Measurements from ENCODE around the gene MAPK9. TPM values are rescaled to one million over a fixed set of nuclear protein-coding genes. Genes with fewer than 3 reads are reported as not detected.

The MAPK9 gene
- polyA plus RNA-seq, 3 donors = 9.7 to 19.6 (median 16.2) TPM

DNA sequence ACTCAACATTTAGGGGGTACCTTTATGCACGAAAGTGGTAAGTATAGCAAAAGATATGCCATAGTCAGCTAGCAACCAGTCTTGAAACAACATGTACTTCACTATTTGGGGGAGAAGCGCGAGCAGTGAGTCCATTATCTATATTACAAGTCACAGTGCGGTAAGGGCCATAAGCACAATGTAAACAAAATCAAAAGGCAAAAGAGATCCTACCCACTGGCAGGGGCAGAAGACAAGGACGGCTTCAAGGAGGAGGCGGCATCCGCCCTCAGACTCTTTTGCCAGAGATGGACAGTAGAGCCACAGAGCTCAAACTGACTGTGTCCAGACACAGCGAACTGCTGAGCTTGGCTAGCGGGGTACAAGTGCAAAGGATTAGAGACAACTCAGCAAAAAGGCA, 9.6 kb downstream of the MAPK9 start:
- no peak overlapping the region for H3K9ac ChIP-seq (ENCODE audit: insufficient read depth, low read length, poor library complexity, severe bottlenecking)
- H4K20me1 ChIP-seq (ENCODE audit: insufficient read depth, low read length) = peaks cover 2% of the 10 kb centered on the region
- Mint-ChIP-seq H3K4me3 (no peak overlapping the region), H3K27ac (peak overlapping the region in 2 of 7 donors; percentile 25 to 57), H3K36me3 (peaks cover 78 to 86% of the 10 kb centered on the region in 2 donors), H3K9me3 (peaks cover 27 to 52% (median 36%) of the 10 kb centered on the region in 7 donors), H3K27me3 (ENCODE audit: low read depth in 3 of 3) (peaks cover 0 to 2% (median 0%) of the 10 kb centered on the region in 3 donors), H3K4me1 (peaks cover 17% of the 10 kb centered on the region)
- H2AFZ ChIP-seq (ENCODE audit: insufficient read depth, low read depth, low read length, poor library complexity, severe bottlenecking) = no peak overlapping the region
- peaks cover 49 to 54% of the 10 kb centered on the region in 2 donors for H3K9me3 ChIP-seq (replicated peaks in 1 of 2; ENCODE audit: control insufficient read depth in 1 of 2, insufficient read depth in 1 of 2, low read length in 2 of 2)
- peaks cover 4 to 5% of the 10 kb centered on the region in 2 donors for H3K4me1 ChIP-seq (ENCODE audit: control insufficient read depth in 1 of 2, insufficient read depth in 2 of 2, low read length in 2 of 2)
- H3K36me3 ChIP-seq (replicated peaks in 1 of 2; ENCODE audit: control insufficient read depth in 1 of 2, insufficient read depth in 2 of 2, low read length in 2 of 2) = peaks cover 45 to 84% of the 10 kb centered on the region in 2 donors
- no peak overlapping the region for H3K4me3 ChIP-seq (replicated peaks in 1 of 3; ENCODE audit: low read depth in 2 of 3, low read length in 3 of 3)
- no peak overlapping the region for H3K27ac ChIP-seq (ENCODE audit: low read depth in 1 of 2, low read length in 2 of 2)
- peaks cover 22% of the 10 kb centered on the region for H3K79me2 ChIP-seq (ENCODE audit: insufficient read depth, low read length)
- no peak for DNase-seq
- no peak overlapping the region for H3K4me2 ChIP-seq (replicated peaks; ENCODE audit: extremely low read depth, low read length, poor library complexity, severe bottlenecking)
- H3K27me3 ChIP-seq (ENCODE audit: control insufficient read depth in 2 of 2, insufficient read depth in 2 of 2, low read length in 2 of 2) = no peaks in the 10 kb centered on the region
- intact Hi-C loops (cut with micrococcal nuclease) = no loop called here
- WGBS (ENCODE audit: insufficient coverage) = 96% methylated on average over 4 of the region's 9 CpGs
- TF ChIP-seq, protein P1, sequence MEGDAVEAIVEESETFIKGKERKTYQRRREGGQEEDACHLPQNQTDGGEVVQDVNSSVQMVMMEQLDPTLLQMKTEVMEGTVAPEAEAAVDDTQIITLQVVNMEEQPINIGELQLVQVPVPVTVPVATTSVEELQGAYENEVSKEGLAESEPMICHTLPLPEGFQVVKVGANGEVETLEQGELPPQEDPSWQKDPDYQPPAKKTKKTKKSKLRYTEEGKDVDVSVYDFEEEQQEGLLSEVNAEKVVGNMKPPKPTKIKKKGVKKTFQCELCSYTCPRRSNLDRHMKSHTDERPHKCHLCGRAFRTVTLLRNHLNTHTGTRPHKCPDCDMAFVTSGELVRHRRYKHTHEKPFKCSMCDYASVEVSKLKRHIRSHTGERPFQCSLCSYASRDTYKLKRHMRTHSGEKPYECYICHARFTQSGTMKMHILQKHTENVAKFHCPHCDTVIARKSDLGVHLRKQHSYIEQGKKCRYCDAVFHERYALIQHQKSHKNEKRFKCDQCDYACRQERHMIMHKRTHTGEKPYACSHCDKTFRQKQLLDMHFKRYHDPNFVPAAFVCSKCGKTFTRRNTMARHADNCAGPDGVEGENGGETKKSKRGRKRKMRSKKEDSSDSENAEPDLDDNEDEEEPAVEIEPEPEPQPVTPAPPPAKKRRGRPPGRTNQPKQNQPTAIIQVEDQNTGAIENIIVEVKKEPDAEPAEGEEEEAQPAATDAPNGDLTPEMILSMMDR (IDR thresholded peaks at IDR 0.05) = no peak

DNA sequence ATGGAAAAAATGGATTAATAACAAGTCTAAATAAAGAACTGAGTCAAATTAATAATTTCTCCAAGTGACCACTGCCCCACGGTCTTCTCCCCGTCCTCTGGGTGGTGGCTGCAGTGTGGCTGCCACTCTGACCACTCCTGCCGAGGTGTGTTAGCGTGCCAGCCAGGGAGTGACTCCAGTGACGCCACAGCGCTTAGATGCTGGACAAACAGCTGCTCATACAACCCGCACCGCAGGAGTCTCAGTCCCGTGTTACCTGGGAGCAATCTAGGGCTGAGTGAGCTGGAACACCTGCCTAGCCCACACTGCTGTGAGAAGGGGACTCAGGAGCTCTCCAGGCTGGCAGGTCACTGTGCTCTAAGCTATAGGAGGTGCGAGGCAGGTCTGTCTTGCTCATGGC, 10.2 kb downstream of the MAPK9 start:
- H3K36me3 ChIP-seq (replicated peaks in 1 of 2; ENCODE audit: control insufficient read depth in 1 of 2, insufficient read depth in 2 of 2, low read length in 2 of 2) = peaks cover 49 to 86% of the 10 kb centered on the region in 2 donors
- intact Hi-C loops (cut with micrococcal nuclease) = no loop called here

More for the DNA sequence above, 10.2 kb downstream of the MAPK9 start:
- no peaks in the 10 kb centered on the region for H4K20me1 ChIP-seq (ENCODE audit: insufficient read depth, low read length)
- TF ChIP-seq, protein P1 (IDR thresholded peaks at IDR 0.05) = no peak
- H3K9me3 ChIP-seq (replicated peaks in 1 of 2; ENCODE audit: control insufficient read depth in 1 of 2, insufficient read depth in 1 of 2, low read length in 2 of 2) = peaks cover 53 to 59% of the 10 kb centered on the region in 2 donors
- no peak overlapping the region for H3K4me3 Mint-ChIP-seq
- peaks cover 11% of the 10 kb centered on the region for H3K4me1 Mint-ChIP-seq
- H2AFZ ChIP-seq (ENCODE audit: insufficient read depth, low read depth, low read length, poor library complexity, severe bottlenecking) = no peak overlapping the region
- WGBS (ENCODE audit: insufficient coverage) = 98% methylated on average over 10 of the region's 10 CpGs
- H3K4me2 ChIP-seq (replicated peaks; ENCODE audit: extremely low read depth, low read length, poor library complexity, severe bottlenecking) = no peak overlapping the region
- H3K79me2 ChIP-seq (ENCODE audit: insufficient read depth, low read length) = peaks cover 18% of the 10 kb centered on the region
- H3K27me3 Mint-ChIP-seq (ENCODE audit: low read depth in 3 of 3) = peaks cover 0 to 2% (median 0%) of the 10 kb centered on the region in 3 donors
- no peak for DNase-seq
- peaks cover 79 to 89% of the 10 kb centered on the region in 2 donors for H3K36me3 Mint-ChIP-seq
- H3K27ac ChIP-seq (ENCODE audit: low read depth in 1 of 2, low read length in 2 of 2) = no peak overlapping the region
- no peak overlapping the region for H3K27ac Mint-ChIP-seq
- no peak overlapping the region for H3K9ac ChIP-seq (ENCODE audit: insufficient read depth, low read length, poor library complexity, severe bottlenecking)
- H3K27me3 ChIP-seq (ENCODE audit: control insufficient read depth in 2 of 2, insufficient read depth in 2 of 2, low read length in 2 of 2) = no peaks in the 10 kb centered on the region
- no peaks in the 10 kb centered on the region for H3K4me1 ChIP-seq (ENCODE audit: control insufficient read depth in 1 of 2, insufficient read depth in 2 of 2, low read length in 2 of 2)
- H3K9me3 Mint-ChIP-seq = peaks cover 32 to 58% (median 40%) of the 10 kb centered on the region in 7 donors
- no peak overlapping the region for H3K4me3 ChIP-seq (replicated peaks in 1 of 3; ENCODE audit: low read depth in 2 of 3, low read length in 3 of 3)

Data from CD14-positive monocyte (primary cell).